Colonic mucosa (tissue), 4 donors: ENCODE data around the gene GABPB2. TPM values are rescaled to one million over a fixed set of nuclear protein-coding genes. Genes with fewer than 3 reads are reported as not detected.
A peak's percentile ranks its signal among the peaks of the same experiment; 100 is the strongest.

ENCODE experiments used
- DNase-seq: peaks from one replicate; pipeline ENCODE4 v3.0.0-alpha.2; 2020
- H3K27ac ChIP-seq: fragments of 200-600 bp; one replicate; pipeline ENCODE4 v1.8.0; 2021
- H3K27me3 ChIP-seq: fragments of 200-600 bp; one replicate; pipeline ENCODE4 v1.8.0; 2021
- H3K36me3 ChIP-seq: fragments of 200-600 bp; one replicate; pipeline ENCODE4 v1.8.0; 2021
- H3K4me1 ChIP-seq: fragments of 200-600 bp; one replicate; pipeline ENCODE4 v1.8.0; 2021; ENCODE audit warnings: mild to moderate bottlenecking
- H3K4me3 ChIP-seq: fragments of 200-600 bp; one replicate; pipeline ENCODE4 v1.8.0; 2021
- H3K9ac ChIP-seq, 2 donors: one replicate each; pipeline ENCODE4 v1.7.0; 2013; ENCODE audit warnings: control low read depth in 2 of 2, low read depth in 2 of 2, low read length in 2 of 2
- H3K9me3 ChIP-seq: fragments of 200-600 bp; one replicate; pipeline ENCODE4 v1.8.0; 2021
- CTCF ChIP-seq: fragments of 200-600 bp; IDR thresholded peaks from one replicate; pipeline ENCODE4 v1.8.0; 2022; ENCODE audit warnings: antibody characterized with exemption, mild to moderate bottlenecking
- intact Hi-C: fragments of 100-400 bp; cut with DNase I; formaldehyde crosslinking; loops from one replicate; pipeline ENCODE4 v1.14.1; 2022
- total RNA-seq, 2 donors: library from RNA; stranded (reverse); fragmentation: NEBNext Ultra II Directional in 1 of 2; extraction: Animal tissue kit (Norgen Biotek cat#: 25700) in 1 of 2; gene quantifications; one replicate each; pipeline ENCODE4 v1.2.1, GENCODE V29; 2021
- donor health status: healthy.
- donor health status: DM: no; HTN: no; CAD: no.
- donor health status: DM: no; HTN: no; CAD: no.

GABPB2 gene
- total RNA-seq, 2 donors from 2014 or later, result 13.1 to 15.2 TPM

DNA sequence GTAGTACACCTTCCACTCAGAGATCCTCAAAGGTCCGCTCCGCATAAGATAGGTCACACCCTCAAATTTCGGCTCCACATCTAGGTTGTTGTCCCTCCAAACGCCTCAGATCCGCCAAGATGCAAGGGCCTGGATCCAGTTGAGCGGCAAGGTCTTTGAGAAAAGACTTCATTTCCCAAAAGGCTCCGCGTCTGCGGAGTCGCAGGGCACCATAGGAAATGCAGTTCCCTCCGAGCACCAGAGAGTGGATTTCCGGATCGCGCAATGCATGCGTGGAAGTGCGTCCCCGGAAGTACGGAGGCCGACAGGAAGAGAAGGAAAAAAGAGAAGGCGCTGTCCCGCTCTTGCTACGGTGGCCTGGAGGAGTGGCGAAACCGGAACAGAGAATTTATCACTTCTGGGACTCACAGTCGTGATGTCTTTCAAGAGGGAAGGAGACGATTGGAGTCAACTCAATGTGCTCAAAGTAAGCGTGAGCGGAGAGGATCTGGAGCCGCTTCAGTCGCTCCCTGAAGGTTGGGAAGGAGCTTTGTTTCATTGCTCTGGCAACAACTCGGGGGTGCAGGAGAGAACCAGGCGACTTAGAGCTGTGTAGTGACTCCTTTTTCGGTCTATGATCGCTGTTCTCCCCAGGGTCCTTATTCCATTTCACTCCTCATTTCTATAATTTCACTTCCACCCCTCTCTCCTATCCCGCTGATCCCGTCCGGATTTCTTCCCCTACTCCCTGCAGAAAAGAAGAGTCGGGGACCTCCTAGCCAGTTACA is 95.4 kb downstream of the GABPB2 start, which contains the start of the genes LYSMD1 and SCNM1:
Gene LYSMD1 (minus strand): TSS at position 165 of the 767 bp plus-strand sequence. CDS start 644 bp downstream, outside the sequence.
Gene SCNM1 (plus strand): TSS at position 407 of the 767 bp plus-strand sequence. CDS start 9 bp downstream, at position 416.
- no peak for TF ChIP-seq CTCF
- peak; percentile 99 for DNase-seq
- H3K9me3 ChIP-seq, result no peaks in the 10 kb centered on the region
- H3K4me3 ChIP-seq, result peak within 1 kb of the TSS; percentile 83
- H3K9ac ChIP-seq, result peak within 1 kb of the TSS; percentile 73 to 99
- H3K36me3 ChIP-seq, result no peaks in the 10 kb centered on the region
- intact Hi-C loops, result no loop called here
- peak within 1 kb of the TSS; percentile 64 for H3K27ac ChIP-seq
- no peaks in the 10 kb centered on the region for H3K27me3 ChIP-seq
- H3K4me1 ChIP-seq, result peaks cover 11% of the 10 kb centered on the region

GRCh38 chr1:151166505-151166956 is 96.0 kb downstream of the GABPB2 start:
- Histone ChIP-seq H3K36me3 (no peaks in the 10 kb centered on the region), H3K27ac (peak overlapping the region; percentile 64)
- intact Hi-C loops, result no loop called here

DNA sequence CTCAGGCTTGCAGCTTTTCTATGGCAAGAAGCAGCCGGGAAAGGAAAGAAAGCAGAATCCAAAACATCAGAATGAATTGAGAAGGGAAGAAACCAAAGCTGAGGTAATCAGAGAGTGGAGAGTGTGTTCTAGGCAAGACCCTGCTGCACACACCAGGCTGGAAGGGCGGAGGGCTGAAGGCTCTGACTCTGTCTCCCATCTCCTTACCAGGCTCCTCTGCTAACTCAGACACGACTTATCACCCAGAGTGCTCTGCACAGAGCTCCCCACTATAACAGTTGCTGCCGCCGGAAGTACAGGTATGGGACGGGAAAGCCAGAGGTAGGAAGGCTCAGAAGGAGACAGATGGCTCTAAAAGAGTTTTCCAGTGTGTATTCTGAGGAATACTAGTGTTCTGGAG is 96.6 kb downstream of the GABPB2 start:
- no peaks in the 10 kb centered on the region for H3K9me3 ChIP-seq
- TF ChIP-seq CTCF, result no peak
- intact Hi-C loops, result no loop called here
- no peaks in the 10 kb centered on the region for H3K36me3 ChIP-seq
- DNase-seq, result no peak
- no peak overlapping the region for H3K27ac ChIP-seq
- H3K4me3 ChIP-seq, result no peak overlapping the region
- H3K9ac ChIP-seq, result peak overlapping the region in 1 of 2 donors; percentile 99
- no peaks in the 10 kb centered on the region for H3K27me3 ChIP-seq
- peaks cover 11% of the 10 kb centered on the region for H3K4me1 ChIP-seq

More at GRCh38 chr1:151166505-151166956, 96.0 kb downstream of the GABPB2 start:
- Histone ChIP-seq H3K4me1 (peaks cover 11% of the 10 kb centered on the region), H3K4me3 (peak overlapping the region; percentile 83), H3K27me3 (no peaks in the 10 kb centered on the region), H3K9ac (peak overlapping the region; percentile 73 to 99), H3K9me3 (no peaks in the 10 kb centered on the region)
- DNase-seq, result no peak
- no peak for TF ChIP-seq CTCF

GRCh38 chr1:151171190-151171589 is 100.6 kb downstream of the GABPB2 start:
- no peak for DNase-seq
- no peak overlapping the region for H3K9ac ChIP-seq
- no peaks in the 10 kb centered on the region for H3K9me3 ChIP-seq
- no peak overlapping the region for H3K27ac ChIP-seq
- no peaks in the 10 kb centered on the region for H3K36me3 ChIP-seq
- no peak overlapping the region for H3K4me3 ChIP-seq
- intact Hi-C loops, result no loop called here
- no peaks in the 10 kb centered on the region for H3K27me3 ChIP-seq
- no peak for TF ChIP-seq CTCF
- peaks cover 7% of the 10 kb centered on the region for H3K4me1 ChIP-seq

Other genes with a start within 250 kb of the GABPB2 start
- 10 to 100 TPM; 29.5 to 41.7 TPM for gene ARNT, start 194.2 kb upstream of the GABPB2 start, total RNA-seq
- not detected for gene CTXND2, start 183.6 kb upstream of the GABPB2 start, total RNA-seq
- 10 to 100 TPM; 28.2 to 32.8 TPM for gene SETDB1, start 144.4 kb upstream of the GABPB2 start, total RNA-seq
- gene CERS2, start 95.9 kb upstream of the GABPB2 start, total RNA-seq, result 100 to 1,000 TPM; 140 to 157 TPM
- under 1 TPM; 0.40 to 0.53 TPM for gene ANXA9, start 88.5 kb upstream of the GABPB2 start, total RNA-seq
- 10 to 100 TPM; 40.4 to 43.1 TPM for gene MINDY1, start 63.9 kb upstream of the GABPB2 start, total RNA-seq
- gene PRUNE1, start 62.3 kb upstream of the GABPB2 start, total RNA-seq, result 10 to 100 TPM; 20.4 to 21.5 TPM
- 1 to 10 TPM in 1 of 2 donors, under 1 TPM in 1; 0.69 to 1.9 TPM for gene BNIPL, start 34.2 kb upstream of the GABPB2 start, total RNA-seq
- 1 to 10 TPM; 2.6 to 3.2 TPM for gene C1orf56, start 23.0 kb upstream of the GABPB2 start, total RNA-seq
- 10 to 100 TPM; 57.9 to 66.8 TPM for gene CDC42SE1, start 11.1 kb upstream of the GABPB2 start, total RNA-seq
- gene MLLT11, start 10.4 kb upstream of the GABPB2 start, total RNA-seq, result 1 to 10 TPM in 1 of 2 donors, under 1 TPM in 1; 0.42 to 1.3 TPM
- 1 to 10 TPM; 1.6 to 3.2 TPM for gene SEMA6C, start 75.9 kb downstream of the GABPB2 start, total RNA-seq
- 1 to 10 TPM in 1 of 2 donors, under 1 TPM in 1; 0.72 to 1.2 TPM for gene TNFAIP8L2, start 85.9 kb downstream of the GABPB2 start, total RNA-seq
- gene LYSMD1, start 95.1 kb downstream of the GABPB2 start, total RNA-seq, result 1 to 10 TPM; 6.8 to 7.2 TPM
- gene SCNM1, start 95.4 kb downstream of the GABPB2 start, total RNA-seq, result 10 to 100 TPM; 22.7 to 31.8 TPM
- under 1 TPM in 1 of 2 donors, not detected in 1; 0.67 TPM for gene TMOD4, start 105.2 kb downstream of the GABPB2 start, total RNA-seq
- 10 to 100 TPM; 38.8 TPM for gene VPS72, start 119.4 kb downstream of the GABPB2 start, total RNA-seq
- gene PIP5K1A, start 127.8 kb downstream of the GABPB2 start, total RNA-seq, result 10 to 100 TPM; 33.3 to 38.9 TPM
- gene PSMD4, start 184.0 kb downstream of the GABPB2 start, total RNA-seq, result 100 to 1,000 TPM; 103 to 158 TPM
- gene ZNF687, start 211.5 kb downstream of the GABPB2 start, total RNA-seq, result 10 to 100 TPM; 27.5 to 28.4 TPM